Colonic mucosa (tissue), 4 donors: Measurements from ENCODE around the gene ENTR1. TPM values are rescaled to one million over a fixed set of nuclear protein-coding genes. Genes with fewer than 3 reads are reported as not detected.

Experiments
- DNase-seq: peaks from one replicate; pipeline ENCODE4 v3.0.0-alpha.2; 2020
- H3K27ac ChIP-seq: fragments of 200-600 bp; one replicate; pipeline ENCODE4 v1.8.0; 2021
- H3K27me3 ChIP-seq: fragments of 200-600 bp; one replicate; pipeline ENCODE4 v1.8.0; 2021
- H3K36me3 ChIP-seq: fragments of 200-600 bp; one replicate; pipeline ENCODE4 v1.8.0; 2021
- H3K4me1 ChIP-seq: fragments of 200-600 bp; one replicate; pipeline ENCODE4 v1.8.0; 2021; ENCODE audit warnings: mild to moderate bottlenecking
- H3K4me3 ChIP-seq: fragments of 200-600 bp; one replicate; pipeline ENCODE4 v1.8.0; 2021
- H3K9ac ChIP-seq, 2 donors: one replicate each; pipeline ENCODE4 v1.7.0; 2013; ENCODE audit warnings: control low read depth in 2 of 2, low read depth in 2 of 2, low read length in 2 of 2
- H3K9me3 ChIP-seq: fragments of 200-600 bp; one replicate; pipeline ENCODE4 v1.8.0; 2021
- CTCF ChIP-seq: fragments of 200-600 bp; IDR thresholded peaks from one replicate; pipeline ENCODE4 v1.8.0; 2022; ENCODE audit warnings: antibody characterized with exemption, mild to moderate bottlenecking
- intact Hi-C: fragments of 100-400 bp; cut with DNase I; formaldehyde crosslinking; loops from one replicate; pipeline ENCODE4 v1.14.1; 2022
- total RNA-seq, 2 donors: library from RNA; stranded (reverse); fragmentation: NEBNext Ultra II Directional in 1 of 2; extraction: Animal tissue kit (Norgen Biotek cat#: 25700) in 1 of 2; gene quantifications; one replicate each; pipeline ENCODE4 v1.2.1, GENCODE V29; 2021
- donor health status: healthy.
- donor health status: DM: no; HTN: no; CAD: no.
- donor health status: DM: no; HTN: no; CAD: no.

Gene ENTR1
- total RNA-seq, 2 donors from 2014 or later, result 24.5 to 48.4 TPM

- no peak overlapping the region for H3K27ac ChIP-seq
- H3K4me1 ChIP-seq, result no peaks in the 10 kb centered on the region
- no peaks in the 10 kb centered on the region for H3K27me3 ChIP-seq
- H3K4me3 ChIP-seq, result no peak overlapping the region
- intact Hi-C loops, result no loop called here
- no peak for TF ChIP-seq CTCF
- no peak overlapping the region for H3K9ac ChIP-seq
- H3K9me3 ChIP-seq, result no peaks in the 10 kb centered on the region
- no peak for DNase-seq
- H3K36me3 ChIP-seq, result no peaks in the 10 kb centered on the region
Observed at GRCh38 chr9:136380381-136380780, 30.0 kb downstream of the ENTR1 start.

- no peak overlapping the region for H3K9ac ChIP-seq
- no peak overlapping the region for H3K27ac ChIP-seq
- no peaks in the 10 kb centered on the region for H3K27me3 ChIP-seq
- H3K4me3 ChIP-seq, result no peak overlapping the region
- H3K36me3 ChIP-seq, result no peaks in the 10 kb centered on the region
- TF ChIP-seq CTCF, result no peak
- H3K9me3 ChIP-seq, result no peaks in the 10 kb centered on the region
- intact Hi-C loops, result no loop called here
- no peaks in the 10 kb centered on the region for H3K4me1 ChIP-seq
- no peak for DNase-seq
Observed at GRCh38 chr9:136379891-136380290, 30.5 kb downstream of the ENTR1 start.

GRCh38 chr9:136379401-136379800 lies 31.0 kb downstream of the ENTR1 start:
- intact Hi-C loops, result no loop called here
- Histone ChIP-seq H3K4me1 (no peaks in the 10 kb centered on the region), H3K9ac (no peak overlapping the region), H3K27ac (no peak overlapping the region), H3K36me3 (no peaks in the 10 kb centered on the region), H3K9me3 (no peaks in the 10 kb centered on the region), H3K4me3 (no peak overlapping the region), H3K27me3 (no peaks in the 10 kb centered on the region)
- no peak for TF ChIP-seq CTCF
- DNase-seq, result no peak

- Histone ChIP-seq H3K36me3 (no peaks in the 10 kb centered on the region), H3K27me3 (no peaks in the 10 kb centered on the region)
- DNase-seq, result no peak
Observed at GRCh38 chr9:136379003-136379287, 31.5 kb downstream of the ENTR1 start.

GRCh38 chr9:136378170-136379002 lies 32.0 kb downstream of the ENTR1 start:
- no peak overlapping the region for H3K4me3 ChIP-seq
- no peaks in the 10 kb centered on the region for H3K27me3 ChIP-seq
- H3K4me1 ChIP-seq, result no peaks in the 10 kb centered on the region
- no peak overlapping the region for H3K27ac ChIP-seq
- TF ChIP-seq CTCF, result no peak
- H3K9ac ChIP-seq, result no peak overlapping the region
- intact Hi-C loops, result no loop called here
- H3K9me3 ChIP-seq, result no peaks in the 10 kb centered on the region
- H3K36me3 ChIP-seq, result no peaks in the 10 kb centered on the region
- DNase-seq, result no peak

More at GRCh38 chr9:136379003-136379287, 31.5 kb downstream of the ENTR1 start:
- no peak for TF ChIP-seq CTCF
- no peaks in the 10 kb centered on the region for H3K4me1 ChIP-seq
- intact Hi-C loops, result no loop called here
- H3K9ac ChIP-seq, result no peak overlapping the region
- no peak overlapping the region for H3K27ac ChIP-seq
- H3K4me3 ChIP-seq, result no peak overlapping the region
- H3K9me3 ChIP-seq, result no peaks in the 10 kb centered on the region
